WERI-Rb-1 (cell line): ENCODE data around the gene ANKRD12.

Source experiments
- DNase-seq: peaks from one replicate; pipeline ENCODE4 v3.0.0-alpha.2; 2020
- H3K27ac ChIP-seq: fragments of 250-450 bp; sonication (Bioruptor Pico); 2 replicates; pipeline ENCODE4 v1.5.1; 2020; ENCODE audit warnings: mild to moderate bottlenecking, moderate library complexity
- H3K27me3 ChIP-seq: fragments of 250-450 bp; sonication (Bioruptor Pico); 2 replicates; pipeline ENCODE4 v1.5.1; 2021; ENCODE audit warnings: mild to moderate bottlenecking, low read depth, moderate library complexity; ENCODE audit not compliant: insufficient read depth, severe bottlenecking
- H3K36me3 ChIP-seq: fragments of 250-450 bp; sonication (Bioruptor Pico); 2 replicates; pipeline ENCODE4 v1.5.1; 2020; ENCODE audit warnings: mild to moderate bottlenecking, moderate library complexity
- H3K4me3 ChIP-seq: 2 replicates; pipeline ENCODE4 v1.5.1; 2011; ENCODE audit warnings: low read depth, mild to moderate bottlenecking, control low read depth, low read length
- H3K9me3 ChIP-seq: fragments of 250-450 bp; sonication (Bioruptor Pico); 2 replicates; pipeline ENCODE4 v1.5.1; 2021; ENCODE audit warnings: mild to moderate bottlenecking, moderate library complexity; ENCODE audit not compliant: severe bottlenecking
- CTCF ChIP-seq: IDR thresholded peaks from 2 replicates; pipeline ENCODE4 v1.5.1; 2011; ENCODE audit warnings: low read depth, mild to moderate bottlenecking, control low read depth, inconsistent platforms, low read length

Gene ANKRD12

GRCh38 chr18:9239720-9240119 is 103.1 kb downstream of the ANKRD12 start:
- Histone ChIP-seq H3K4me3 (no peak overlapping the region), H3K9me3 (no peaks in the 10 kb centered on the region), H3K36me3 (peaks cover 38% of the 10 kb centered on the region), H3K27ac (no peak overlapping the region), H3K27me3 (no peaks in the 10 kb centered on the region)
- DNase-seq = no peak
- TF ChIP-seq CTCF = no peak

DNA sequence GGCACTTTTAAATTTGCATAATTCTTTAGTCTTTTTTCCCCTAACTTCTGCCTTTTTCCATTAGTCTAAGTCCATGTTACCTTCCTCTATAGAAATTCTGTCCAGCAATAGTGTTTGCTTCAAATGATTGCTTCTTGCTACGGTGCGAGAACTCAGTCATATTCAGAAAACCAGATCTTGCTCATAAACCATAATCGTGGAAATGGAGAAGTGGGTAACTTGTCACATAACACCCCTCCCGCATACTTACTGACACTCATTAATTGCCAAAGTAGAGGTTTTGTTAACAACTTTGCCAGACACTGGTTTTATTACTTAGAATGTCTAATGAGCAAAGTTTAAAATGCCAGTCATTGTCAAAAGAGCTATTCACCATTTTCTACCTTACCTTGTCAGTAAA is 103.7 kb downstream of the ANKRD12 start:
- no peak overlapping the region for H3K4me3 ChIP-seq
- no peak for TF ChIP-seq CTCF
- no peaks in the 10 kb centered on the region for H3K9me3 ChIP-seq
- H3K36me3 ChIP-seq = peaks cover 38% of the 10 kb centered on the region
- DNase-seq = no peak
- no peaks in the 10 kb centered on the region for H3K27me3 ChIP-seq
- no peak overlapping the region for H3K27ac ChIP-seq

GRCh38 chr18:9243029-9243428 is 106.4 kb downstream of the ANKRD12 start:
- no peak for TF ChIP-seq CTCF
- Histone ChIP-seq H3K9me3 (no peaks in the 10 kb centered on the region), H3K27me3 (no peaks in the 10 kb centered on the region), H3K36me3 (peaks cover 26% of the 10 kb centered on the region), H3K4me3 (no peak overlapping the region), H3K27ac (no peak overlapping the region)
- DNase-seq = no peak

GRCh38 chr18:9244376-9244775 is 107.8 kb downstream of the ANKRD12 start:
- TF ChIP-seq CTCF = no peak
- H3K27ac ChIP-seq = no peak overlapping the region
- no peak overlapping the region for H3K4me3 ChIP-seq
- H3K9me3 ChIP-seq = no peaks in the 10 kb centered on the region
- H3K36me3 ChIP-seq = peaks cover 22% of the 10 kb centered on the region
- no peaks in the 10 kb centered on the region for H3K27me3 ChIP-seq
- DNase-seq = no peak

- Histone ChIP-seq H3K27me3 (no peaks in the 10 kb centered on the region), H3K27ac (no peak overlapping the region), H3K36me3 (peaks cover 12% of the 10 kb centered on the region; the same call in 1 of the 2 replicates), H3K9me3 (no peaks in the 10 kb centered on the region), H3K4me3 (no peak overlapping the region)
- DNase-seq = no peak
- TF ChIP-seq CTCF = no peak
These were observed 112.1 kb downstream of the ANKRD12 start for GRCh38 chr18:9248661-9249060.

- no peak for DNase-seq
- Histone ChIP-seq H3K36me3 (peaks cover 15% of the 10 kb centered on the region), H3K9me3 (no peaks in the 10 kb centered on the region), H3K4me3 (no peak overlapping the region), H3K27me3 (no peaks in the 10 kb centered on the region), H3K27ac (no peak overlapping the region)
- no peak for TF ChIP-seq CTCF
These were observed 112.7 kb downstream of the ANKRD12 start for GRCh38 chr18:9249254-9249653.
